Liver (tissue), 9 donors: ENCODE results near the gene ERCC4. TPM values are rescaled to one million over a fixed set of nuclear protein-coding genes. Genes with fewer than 3 reads are reported as not detected.

Experiments used
- DNase-seq: peaks from one replicate; pipeline ENCODE4 v3.0.0-alpha.2; 2017; ENCODE audit warnings: low spot score
- H3K27ac ChIP-seq, 2 donors: one replicate each; pipeline ENCODE4 v1.7.0; 2013; ENCODE audit warnings: inconsistent platforms in 2 of 2, low read length in 2 of 2, control low read depth in 1 of 2, low read depth in 1 of 2, mild to moderate bottlenecking in 1 of 2
- H3K27me3 ChIP-seq, 4 donors: one replicate each; pipeline versions ENCODE4 v1.6.1 to v1.7.0; 2013; ENCODE audit warnings: low read length in 3 of 4, inconsistent platforms in 1 of 4, mild to moderate bottlenecking in 1 of 4, moderate library complexity in 1 of 4; ENCODE audit not compliant: control insufficient read depth in 4 of 4, insufficient read depth in 4 of 4
- H3K36me3 ChIP-seq, 4 donors: one replicate each; pipeline versions ENCODE4 v1.6.1 to v1.7.0; 2013; ENCODE audit warnings: low read length in 3 of 4, mild to moderate bottlenecking in 3 of 4, low read depth in 1 of 4, moderate library complexity in 1 of 4; ENCODE audit not compliant: control insufficient read depth in 4 of 4, insufficient read depth in 3 of 4
- H3K4me1 ChIP-seq, 4 donors: one replicate each; pipeline versions ENCODE4 v1.6.1 to v1.7.0; 2013; ENCODE audit warnings: low read length in 3 of 4, mild to moderate bottlenecking in 3 of 4, moderate library complexity in 1 of 4; ENCODE audit not compliant: control insufficient read depth in 4 of 4, insufficient read depth in 4 of 4
- H3K4me3 ChIP-seq, 3 donors: one replicate each; pipeline versions ENCODE4 v1.6.1 to v1.7.0; 2013; ENCODE audit warnings: low read length in 3 of 3, control low read depth in 1 of 3, low read depth in 1 of 3, mild to moderate bottlenecking in 1 of 3
- H3K9ac ChIP-seq, 2 donors: one replicate each; pipeline ENCODE4 v1.7.0; 2013; ENCODE audit warnings: low read length in 2 of 2, mild to moderate bottlenecking in 2 of 2, moderate library complexity in 2 of 2, control low read depth in 1 of 2, low read depth in 1 of 2
- H3K9me3 ChIP-seq, 4 donors: one replicate each; pipeline versions ENCODE4 v1.6.1 to v1.7.0; 2013; ENCODE audit warnings: low read length in 3 of 4; ENCODE audit not compliant: control insufficient read depth in 4 of 4
- ATF3 ChIP-seq: IDR thresholded peaks from 2 replicates; pipeline ENCODE4 v1.6.1; 2016; ENCODE audit warnings: antibody characterized with exemption
- CTCF ChIP-seq: fragments of 150-350 bp; IDR thresholded peaks from 2 replicates; pipeline ENCODE4 v1.5.1; 2017; ENCODE audit warnings: improper control_type of control experiment, low read depth, low read length; ENCODE audit not compliant: missing input control
- EGR1 ChIP-seq, 2 donors: IDR thresholded peaks; 2 replicates each; pipeline ENCODE4 v1.6.1; 2016 to 2018; ENCODE audit warnings: antibody characterized with exemption in 2 of 2, low read depth in 2 of 2
- FOXA1 ChIP-seq: IDR thresholded peaks from 2 replicates; pipeline ENCODE4 v1.6.1; 2016; ENCODE audit warnings: antibody characterized with exemption
- FOXA2 ChIP-seq: IDR thresholded peaks from 2 replicates; pipeline ENCODE4 v1.6.1; 2016; ENCODE audit warnings: antibody characterized with exemption
- GABPA ChIP-seq, 2 donors: IDR thresholded peaks in 1 of 2; conservative IDR thresholded peaks in 1 of 2; 2 replicates each; pipeline ENCODE4 v1.6.1; 2016; ENCODE audit warnings: antibody characterized with exemption in 2 of 2, mild to moderate bottlenecking in 1 of 2, moderate library complexity in 1 of 2
- HNF4A ChIP-seq, 2 donors: conservative IDR thresholded peaks; 2 replicates each; pipeline ENCODE4 v1.6.1; 2016; ENCODE audit warnings: antibody characterized with exemption in 2 of 2, mild to moderate bottlenecking in 2 of 2
- HNF4G ChIP-seq: IDR thresholded peaks from 2 replicates; pipeline ENCODE4 v1.6.1; 2016; ENCODE audit warnings: antibody characterized with exemption
- MAX ChIP-seq: IDR thresholded peaks from 2 replicates; pipeline ENCODE4 v1.6.1; 2016; ENCODE audit warnings: antibody characterized with exemption
- NR2F2 ChIP-seq: IDR thresholded peaks from 2 replicates; pipeline ENCODE4 v1.6.1; 2016; ENCODE audit warnings: antibody characterized with exemption
- RAD21 ChIP-seq, 2 donors: IDR thresholded peaks; 2 replicates each; pipeline ENCODE4 v1.6.1; 2016; ENCODE audit warnings: antibody characterized with exemption in 2 of 2, mild to moderate bottlenecking in 2 of 2
- REST ChIP-seq: IDR thresholded peaks from 2 replicates; pipeline ENCODE4 v1.6.1; 2016; ENCODE audit warnings: antibody characterized with exemption, mild to moderate bottlenecking
- RXRA ChIP-seq, 2 donors: IDR thresholded peaks; 2 replicates each; pipeline ENCODE4 v1.6.1; 2017 to 2018; ENCODE audit warnings: antibody characterized with exemption in 2 of 2, mild to moderate bottlenecking in 1 of 2
- SP1 ChIP-seq: IDR thresholded peaks from 2 replicates; pipeline ENCODE4 v1.6.1; 2018; ENCODE audit warnings: antibody characterized with exemption, mild to moderate bottlenecking
- TAF1 ChIP-seq: conservative IDR thresholded peaks from 2 replicates; pipeline ENCODE4 v1.6.1; 2016; ENCODE audit warnings: antibody characterized with exemption, mild to moderate bottlenecking
- ZBTB33 ChIP-seq: IDR thresholded peaks from 2 replicates; pipeline ENCODE4 v1.6.1; 2016; ENCODE audit warnings: antibody characterized with exemption
- WGBS: extraction: QIAGEN DNeasy Blood & Tissue Kit; methylation state at CpG from one replicate; pipeline ENCODE4 v1.1.7; 2013; 5-methylcytosine and 5-hydroxymethylcytosine counted together
- polyA plus RNA-seq, 2 donors: library from polyadenylated mRNA; stranded (reverse) in 1 of 2; unstranded in 1 of 2; fragments of 200-250 nt in 1 of 2; fragments of >200 nt in 1 of 2; fragmentation: Nextera tagmentation in 1 of 2; extraction: Ambion mirVana in 1 of 2; gene quantifications; one replicate each; pipeline versions ENCODE4 v1.2.1 to v1.2.3, GENCODE V29; 2013 to 2015
- total RNA-seq, 2 donors: library from RNA; depleted of rRNA; stranded (reverse); fragments of >200 nt; gene quantifications; one replicate each; pipeline ENCODE4 v1.2.3, GENCODE V29; 2014
- donor health status: healthy.
- donor health status: healthy.
- donor health status: healthy.
- donor health status: healthy.
- donor health status: healthy.

ERCC4 gene
- total and polyA plus RNA-seq, 4 donors: 1.6 to 11.1 (median 4.9) TPM

- H3K4me3 ChIP-seq: no peak overlapping the region
- H3K36me3 ChIP-seq: no peaks in the 10 kb centered on the region
- no peak overlapping the region for H3K9ac ChIP-seq
- 92% methylated on average over 10 of the region's 10 CpGs for WGBS
- H3K9me3 ChIP-seq: no peaks in the 10 kb centered on the region
- no peaks in the 10 kb centered on the region for H3K27me3 ChIP-seq
- peaks cover 0 to 20% (median 4%) of the 10 kb centered on the region in 4 donors for H3K4me1 ChIP-seq
- no peak for TF ChIP-seq RXRA (IDR thresholded peaks at IDR 0.05)
- no peak for TF ChIP-seq ATF3
- no peak for TF ChIP-seq EGR1 (IDR thresholded peaks at IDR 0.05; ENCODE audit: low read depth in 2 of 2)
- no peak for TF ChIP-seq MAX
- no peak for TF ChIP-seq HNF4A (conservative IDR thresholded peaks at IDR 0.05)
- no peak for TF ChIP-seq TAF1
- TF ChIP-seq NR2F2: no peak
- TF ChIP-seq RAD21 (IDR thresholded peaks at IDR 0.05): no peak
- no peak for TF ChIP-seq FOXA1
- TF ChIP-seq FOXA2: no peak
- TF ChIP-seq REST: no peak
- TF ChIP-seq HNF4G: no peak
- TF ChIP-seq ZBTB33: no peak
- no peak for TF ChIP-seq SP1
- no peak for TF ChIP-seq CTCF
- TF ChIP-seq GABPA (IDR thresholded peaks at IDR 0.05 in 1 of 2, conservative IDR thresholded peaks at IDR 0.05 in 1 of 2): no peak
- DNase-seq: no peak
- no peak overlapping the region for H3K27ac ChIP-seq
These were observed 81.6 kb downstream of the ERCC4 start for GRCh38 chr16:14001521-14001920.

Other genes starting within 250 kb of the ERCC4 start
- 10 to 100 TPM in 1 of 2 donors, 1 to 10 TPM in 1; 5.7 to 14.2 TPM for gene MRTFB, start 151.2 kb downstream of the ERCC4 start, total RNA-seq
- gene MRTFB, start 151.2 kb downstream of the ERCC4 start, polyA plus RNA-seq: 1 to 10 TPM; 4.1 to 5.9 TPM